HuH-7 (cell line): ENCODE data around the gene CH25H.

Source experiments
- DNase-seq: peaks from one replicate; pipeline ENCODE4 v3.0.0; 2011; ENCODE audit warnings: low spot score

CH25H gene

DNA sequence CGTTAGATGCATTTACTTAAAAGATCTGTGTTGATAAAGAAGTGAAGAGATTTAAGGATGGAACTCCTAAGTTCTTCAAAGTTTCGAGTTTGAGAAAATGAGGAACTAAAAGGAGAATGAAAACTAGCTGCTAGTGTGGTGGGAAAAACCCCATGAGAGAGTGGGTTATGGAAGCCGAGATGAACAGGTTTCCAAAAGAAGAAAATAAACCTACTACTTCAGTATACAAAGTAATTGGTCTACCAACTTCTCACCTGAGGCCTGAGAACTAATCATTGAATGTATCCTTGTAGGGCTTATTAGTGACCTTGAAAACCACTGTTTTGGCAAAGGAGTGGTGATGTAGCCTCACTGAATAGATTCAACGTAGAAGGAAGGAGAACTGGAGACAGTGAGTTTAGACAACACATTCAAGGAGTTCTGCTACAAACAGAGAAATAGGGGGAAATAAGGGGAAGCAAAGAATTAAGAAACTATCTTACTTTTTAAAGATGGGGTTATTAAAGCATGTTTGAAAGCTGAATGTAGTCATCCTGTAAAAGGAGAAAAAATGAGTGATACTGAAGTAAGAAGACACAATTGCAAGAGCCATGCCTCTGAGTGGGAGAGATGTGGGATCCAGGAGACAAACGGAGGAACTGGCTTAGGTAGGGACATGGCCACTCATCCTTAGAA is 50.8 kb downstream of the CH25H start:
- no peak for DNase-seq
